ENCODE results near the gene EFNA1.
"Not testable (repeated sequence)": the region's sequence is repeated elsewhere in the genome, so short reads cannot be mapped to it uniquely, and the experiment has no call there.

DNA sequence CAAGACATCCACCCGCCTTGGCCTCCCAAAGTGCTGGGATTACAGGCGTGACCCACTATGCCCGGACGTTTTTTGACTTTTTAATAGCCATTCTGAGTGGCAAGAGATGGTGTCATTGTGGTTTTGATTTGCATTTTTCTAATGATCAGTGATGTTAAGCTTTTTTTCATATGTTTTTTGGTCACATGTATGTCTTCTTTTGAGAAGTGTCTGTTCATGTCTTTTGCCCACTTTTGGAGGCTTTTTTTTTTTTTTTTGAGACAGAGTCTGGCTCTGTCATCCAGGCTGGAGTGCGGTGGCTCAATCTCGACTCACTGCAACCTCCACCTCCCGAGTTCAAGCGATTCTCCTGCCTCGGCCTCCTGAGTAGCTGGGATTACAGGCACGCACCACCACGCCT, 36.9 kb downstream of the EFNA1 start:
- TF ChIP-seq, protein P1, sequence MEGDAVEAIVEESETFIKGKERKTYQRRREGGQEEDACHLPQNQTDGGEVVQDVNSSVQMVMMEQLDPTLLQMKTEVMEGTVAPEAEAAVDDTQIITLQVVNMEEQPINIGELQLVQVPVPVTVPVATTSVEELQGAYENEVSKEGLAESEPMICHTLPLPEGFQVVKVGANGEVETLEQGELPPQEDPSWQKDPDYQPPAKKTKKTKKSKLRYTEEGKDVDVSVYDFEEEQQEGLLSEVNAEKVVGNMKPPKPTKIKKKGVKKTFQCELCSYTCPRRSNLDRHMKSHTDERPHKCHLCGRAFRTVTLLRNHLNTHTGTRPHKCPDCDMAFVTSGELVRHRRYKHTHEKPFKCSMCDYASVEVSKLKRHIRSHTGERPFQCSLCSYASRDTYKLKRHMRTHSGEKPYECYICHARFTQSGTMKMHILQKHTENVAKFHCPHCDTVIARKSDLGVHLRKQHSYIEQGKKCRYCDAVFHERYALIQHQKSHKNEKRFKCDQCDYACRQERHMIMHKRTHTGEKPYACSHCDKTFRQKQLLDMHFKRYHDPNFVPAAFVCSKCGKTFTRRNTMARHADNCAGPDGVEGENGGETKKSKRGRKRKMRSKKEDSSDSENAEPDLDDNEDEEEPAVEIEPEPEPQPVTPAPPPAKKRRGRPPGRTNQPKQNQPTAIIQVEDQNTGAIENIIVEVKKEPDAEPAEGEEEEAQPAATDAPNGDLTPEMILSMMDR (conservative IDR thresholded peaks at IDR 0.05; ENCODE audit: low read depth, low read length), result not testable (repeated sequence)
- TF ChIP-seq EZH2phosphoT487 (IDR thresholded peaks at IDR 0.05; ENCODE audit: borderline replicate concordance, low read length), result not testable (repeated sequence)

Data from PC-3 (cell line).